Cardiac fibroblast (primary cell): ENCODE results near the gene CFAP410.

Source experiments
- DNase-seq, 2 donors: peaks; one replicate each; pipeline versions ENCODE4 v3.0.0 to v3.0.0-alpha.2; 2010; ENCODE audit warnings: low read depth in 2 of 2
- H3K4me3 ChIP-seq, 2 donors: replicated peaks in 1 of 2; 1 replicate in 1 of 2; 2 replicates in 1 of 2; pipeline ENCODE4 v1.5.1; 2011; ENCODE audit warnings: low read depth in 2 of 2, low read length in 2 of 2, mild to moderate bottlenecking in 2 of 2, moderate library complexity in 1 of 2
- CTCF ChIP-seq: IDR thresholded peaks from one replicate; pipeline ENCODE4 v1.5.1; 2011; ENCODE audit warnings: low read depth, mild to moderate bottlenecking, low read length, inconsistent platforms

CFAP410 gene

GRCh38 chr21:44315691-44316203, 23.4 kb downstream of the CFAP410 start:
- no peak for TF ChIP-seq CTCF
- no peak for DNase-seq
- H3K4me3 ChIP-seq = no peak overlapping the region

- H3K4me3 ChIP-seq = no peak overlapping the region
- TF ChIP-seq CTCF = no peak
- no peak for DNase-seq
These were observed 24.6 kb downstream of the CFAP410 start for GRCh38 chr21:44314561-44314960.

GRCh38 chr21:44314128-44314527, 25.1 kb downstream of the CFAP410 start:
- no peak for DNase-seq
- H3K4me3 ChIP-seq = no peak overlapping the region
- no peak for TF ChIP-seq CTCF

GRCh38 chr21:44313451-44313850, 25.7 kb downstream of the CFAP410 start:
- H3K4me3 ChIP-seq = no peak overlapping the region

GRCh38 chr21:44312716-44313115, 26.5 kb downstream of the CFAP410 start:
- DNase-seq = no peak
- TF ChIP-seq CTCF = no peak
- H3K4me3 ChIP-seq = no peak overlapping the region

More at GRCh38 chr21:44313451-44313850, 25.7 kb downstream of the CFAP410 start:
- no peak for DNase-seq
- no peak for TF ChIP-seq CTCF

- TF ChIP-seq CTCF = no peak
- no peak for DNase-seq
- H3K4me3 ChIP-seq = no peak overlapping the region
These were observed 27.1 kb downstream of the CFAP410 start for GRCh38 chr21:44312089-44312488.

GRCh38 chr21:44310628-44311507, 28.3 kb downstream of the CFAP410 start:
- no peak for DNase-seq
- TF ChIP-seq CTCF = no peak
- H3K4me3 ChIP-seq = no peak overlapping the region
